HFFc6 (cell line): ENCODE measurements around the gene PLXNA4. TPM values are rescaled to one million over a fixed set of nuclear protein-coding genes. Genes with fewer than 3 reads are reported as not detected.

Experiments
- DNase-seq: peaks from one replicate; pipeline ENCODE4 v3.0.0-alpha.2; 2018
- H3K27ac Mint-ChIP-seq: 2 replicates; pipeline ENCODE4 v1.8.0; 2020; ENCODE audit warnings: mild to moderate bottlenecking, mixed read lengths
- H3K27me3 Mint-ChIP-seq: 2 replicates; pipeline ENCODE4 v1.8.0; 2021; ENCODE audit warnings: mild to moderate bottlenecking, moderate library complexity, mixed read lengths; ENCODE audit not compliant: insufficient read depth
- H3K36me3 Mint-ChIP-seq: 2 replicates; pipeline ENCODE4 v1.8.0; 2021; ENCODE audit warnings: low read depth, mixed read lengths
- H3K4me1 Mint-ChIP-seq: 2 replicates; pipeline ENCODE4 v1.8.0; 2020; ENCODE audit warnings: low read depth, mixed read lengths
- H3K4me3 Mint-ChIP-seq: 2 replicates; pipeline ENCODE4 v1.8.0; 2020; ENCODE audit warnings: mild to moderate bottlenecking, moderate library complexity, mixed read lengths
- H3K9me3 Mint-ChIP-seq: 2 replicates; pipeline ENCODE4 v1.8.0; 2020; ENCODE audit warnings: mild to moderate bottlenecking, mixed read lengths
- total RNA-seq, 6 experiments: library from RNA; stranded (reverse); fragmentation: NEBNext Ultra II Directional; extraction: Animal tissue kit (Norgen Biotek cat#: 25700); gene quantifications; 2 replicates in 1 of 6; 3 replicates in 5 of 6; pipeline ENCODE4 v1.2.3, GENCODE V29; 2021
- TF ChIP-seq, protein P1 (sequence below): fragments of 200-600 bp; sonication (generic); IDR thresholded peaks from 2 replicates; pipeline ENCODE4 v1.5.0; 2021; ENCODE audit warnings: antibody characterized with exemption, mild to moderate bottlenecking

Gene PLXNA4
- total RNA-seq, 6 experiments from 2014 or later = 0.02 to 0.14 (median 0.05) TPM; not detected in 2

DNA sequence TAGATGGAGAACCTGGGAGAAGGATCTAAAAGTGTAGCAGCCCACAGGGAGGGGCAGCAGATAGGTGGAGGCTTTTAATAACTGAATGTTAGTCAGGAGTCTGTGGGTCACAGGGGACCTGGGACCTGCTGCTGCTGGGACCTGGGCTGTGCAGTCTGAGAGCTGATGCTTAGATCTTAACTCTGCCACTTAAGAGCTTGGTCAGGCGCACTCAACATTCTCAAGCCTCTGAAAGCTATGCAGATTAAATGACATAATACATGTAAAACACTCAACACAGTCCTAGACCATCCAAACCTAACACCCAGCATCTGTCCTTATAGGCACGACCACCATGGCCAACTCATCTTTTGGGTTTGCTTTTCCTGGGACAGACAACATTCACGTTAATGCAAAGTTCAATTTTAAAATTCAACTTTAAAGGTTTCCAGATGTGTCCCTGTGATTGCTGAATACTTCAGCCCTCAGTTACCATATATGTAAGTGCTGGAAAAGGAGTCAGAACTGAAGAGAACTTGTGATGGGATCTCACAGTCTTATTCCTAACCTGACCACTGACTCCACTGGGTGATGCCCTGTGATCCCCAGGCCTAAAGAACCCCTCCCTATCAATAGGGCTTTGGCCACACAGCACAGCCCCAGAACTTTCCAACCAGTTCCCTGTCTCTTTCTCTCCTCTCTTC is 321.0 kb downstream of the PLXNA4 start:
- H3K4me1 Mint-ChIP-seq = no peaks in the 10 kb centered on the region
- H3K27ac Mint-ChIP-seq = no peak overlapping the region
- no peak for DNase-seq
- H3K9me3 Mint-ChIP-seq = no peaks in the 10 kb centered on the region
- TF ChIP-seq, protein P1, sequence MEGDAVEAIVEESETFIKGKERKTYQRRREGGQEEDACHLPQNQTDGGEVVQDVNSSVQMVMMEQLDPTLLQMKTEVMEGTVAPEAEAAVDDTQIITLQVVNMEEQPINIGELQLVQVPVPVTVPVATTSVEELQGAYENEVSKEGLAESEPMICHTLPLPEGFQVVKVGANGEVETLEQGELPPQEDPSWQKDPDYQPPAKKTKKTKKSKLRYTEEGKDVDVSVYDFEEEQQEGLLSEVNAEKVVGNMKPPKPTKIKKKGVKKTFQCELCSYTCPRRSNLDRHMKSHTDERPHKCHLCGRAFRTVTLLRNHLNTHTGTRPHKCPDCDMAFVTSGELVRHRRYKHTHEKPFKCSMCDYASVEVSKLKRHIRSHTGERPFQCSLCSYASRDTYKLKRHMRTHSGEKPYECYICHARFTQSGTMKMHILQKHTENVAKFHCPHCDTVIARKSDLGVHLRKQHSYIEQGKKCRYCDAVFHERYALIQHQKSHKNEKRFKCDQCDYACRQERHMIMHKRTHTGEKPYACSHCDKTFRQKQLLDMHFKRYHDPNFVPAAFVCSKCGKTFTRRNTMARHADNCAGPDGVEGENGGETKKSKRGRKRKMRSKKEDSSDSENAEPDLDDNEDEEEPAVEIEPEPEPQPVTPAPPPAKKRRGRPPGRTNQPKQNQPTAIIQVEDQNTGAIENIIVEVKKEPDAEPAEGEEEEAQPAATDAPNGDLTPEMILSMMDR = no peak
- no peaks in the 10 kb centered on the region for H3K36me3 Mint-ChIP-seq
- no peak overlapping the region for H3K4me3 Mint-ChIP-seq
- peaks cover 25% of the 10 kb centered on the region for H3K27me3 Mint-ChIP-seq

DNA sequence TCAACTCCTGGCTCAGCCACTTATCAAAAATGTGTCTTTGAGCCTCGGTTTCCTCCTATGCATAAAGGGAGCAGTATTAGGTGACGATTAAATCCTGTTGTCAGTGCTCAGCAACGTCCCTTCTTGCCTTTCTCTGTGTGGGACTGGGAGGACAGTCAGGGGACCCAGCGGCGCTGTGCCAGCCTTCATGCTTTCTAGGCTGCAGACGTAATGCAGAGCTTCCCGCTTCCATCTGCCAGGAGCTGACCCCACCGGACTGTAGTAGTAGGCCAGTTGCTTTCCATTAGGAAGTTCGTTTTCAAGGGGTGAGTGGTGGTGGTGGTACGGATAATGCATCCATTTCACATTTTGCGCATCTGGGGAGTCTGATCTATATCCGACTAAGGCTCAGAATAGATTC is 321.8 kb downstream of the PLXNA4 start:
- DNase-seq = no peak
- Mint-ChIP-seq H3K36me3 (no peaks in the 10 kb centered on the region), H3K27me3 (peaks cover 20% of the 10 kb centered on the region), H3K4me1 (no peaks in the 10 kb centered on the region), H3K27ac (no peak overlapping the region), H3K9me3 (no peaks in the 10 kb centered on the region), H3K4me3 (no peak overlapping the region)
- TF ChIP-seq, protein P1 = no peak

DNA sequence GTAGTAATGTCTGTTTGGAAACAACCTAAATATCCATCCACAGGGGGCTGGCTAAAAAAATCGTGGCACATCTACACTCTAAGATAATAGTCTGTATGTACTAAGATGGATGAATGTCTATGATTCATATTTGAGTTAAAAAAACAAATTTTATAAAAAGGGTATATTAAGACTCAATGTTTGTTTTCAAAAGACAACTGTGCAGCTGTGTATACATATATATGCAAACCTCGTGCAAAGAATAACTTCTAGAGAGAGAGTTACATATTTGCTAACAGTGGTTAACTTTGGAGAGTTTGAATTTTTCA is 323.5 kb downstream of the PLXNA4 start:
- no peak for DNase-seq

DNA sequence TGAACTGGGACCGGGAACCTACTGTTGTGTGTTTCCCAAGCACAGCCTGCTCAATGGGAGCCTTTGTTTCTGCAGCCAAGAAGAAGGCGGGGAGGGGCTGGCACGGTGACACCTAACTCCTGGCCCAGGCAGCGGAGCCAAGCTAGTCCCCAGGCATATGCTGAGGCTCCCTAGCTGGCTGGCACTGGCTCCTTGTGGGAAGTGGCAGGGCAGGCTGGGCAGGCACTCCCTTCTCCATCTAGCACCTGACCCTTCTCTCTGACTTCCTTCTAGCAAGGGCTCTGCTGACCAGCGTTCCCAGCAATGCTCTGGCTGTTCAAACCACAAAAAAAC is 325.0 kb downstream of the PLXNA4 start:
- H3K27ac Mint-ChIP-seq = no peak overlapping the region
- H3K4me3 Mint-ChIP-seq = no peak overlapping the region
- DNase-seq = no peak
- H3K36me3 Mint-ChIP-seq = no peaks in the 10 kb centered on the region
- peaks cover 21% of the 10 kb centered on the region for H3K27me3 Mint-ChIP-seq
- no peaks in the 10 kb centered on the region for H3K9me3 Mint-ChIP-seq
- no peaks in the 10 kb centered on the region for H3K4me1 Mint-ChIP-seq
- TF ChIP-seq, protein P1 = no peak

More for the DNA sequence above, 323.5 kb downstream of the PLXNA4 start:
- Mint-ChIP-seq H3K36me3 (no peaks in the 10 kb centered on the region), H3K4me3 (no peak overlapping the region), H3K9me3 (no peaks in the 10 kb centered on the region), H3K27ac (no peak overlapping the region), H3K27me3 (peaks cover 23% of the 10 kb centered on the region), H3K4me1 (no peaks in the 10 kb centered on the region)
- TF ChIP-seq, protein P1 = no peak

DNA sequence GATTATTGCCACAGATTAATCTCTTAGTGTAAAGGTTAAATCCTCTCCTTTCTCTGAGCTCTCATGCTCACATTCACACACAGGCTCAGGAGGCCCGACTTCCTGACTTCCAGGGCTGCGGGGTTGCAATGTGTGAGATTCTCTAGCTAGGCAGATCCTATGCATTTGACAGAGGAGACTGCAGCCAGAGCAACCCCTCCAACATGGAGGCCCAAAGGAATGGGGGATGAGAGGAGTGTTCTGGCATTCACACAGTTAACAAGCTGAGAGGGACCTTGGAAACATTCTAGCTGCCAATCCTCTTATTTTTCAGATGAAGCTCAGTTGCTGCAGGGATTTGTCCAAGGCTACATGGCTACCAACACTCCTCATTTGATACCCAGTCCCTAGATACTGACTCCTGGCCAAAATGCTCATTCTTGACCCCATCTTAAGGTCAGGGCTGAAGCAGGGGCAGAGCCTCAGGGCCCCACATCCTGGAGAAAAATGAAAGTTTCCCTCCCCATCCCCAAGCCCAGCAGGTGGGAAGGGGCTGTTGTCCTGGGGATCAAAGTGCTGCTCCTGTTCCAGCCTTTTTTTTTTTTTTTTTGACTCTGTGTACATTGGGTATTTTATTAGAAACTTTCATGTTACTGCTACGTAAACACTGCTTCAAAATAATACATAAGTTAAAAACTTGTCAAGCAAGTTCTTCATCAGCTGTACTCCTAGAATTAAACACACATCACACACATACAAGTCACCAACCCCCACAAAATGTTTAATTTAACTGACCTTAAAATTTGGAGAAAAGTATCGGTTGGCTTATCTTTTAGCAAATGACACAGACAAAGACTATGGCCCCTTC is 325.6 kb downstream of the PLXNA4 start:
- H3K27ac Mint-ChIP-seq = no peak overlapping the region
- DNase-seq = no peak
- H3K4me3 Mint-ChIP-seq = no peak overlapping the region
- TF ChIP-seq, protein P1 = no peak
- H3K4me1 Mint-ChIP-seq = no peaks in the 10 kb centered on the region
- peaks cover 21% of the 10 kb centered on the region for H3K27me3 Mint-ChIP-seq
- no peaks in the 10 kb centered on the region for H3K9me3 Mint-ChIP-seq
- no peaks in the 10 kb centered on the region for H3K36me3 Mint-ChIP-seq
